IPS-NIHi7 (cell line): ENCODE data around the gene CPXM2.

Experiments used
- DNase-seq: peaks from one replicate; pipeline ENCODE4 v3.0.0; 2012; ENCODE audit warnings: mixed read lengths; ENCODE audit errors: extremely low spot score

The CPXM2 gene

DNA sequence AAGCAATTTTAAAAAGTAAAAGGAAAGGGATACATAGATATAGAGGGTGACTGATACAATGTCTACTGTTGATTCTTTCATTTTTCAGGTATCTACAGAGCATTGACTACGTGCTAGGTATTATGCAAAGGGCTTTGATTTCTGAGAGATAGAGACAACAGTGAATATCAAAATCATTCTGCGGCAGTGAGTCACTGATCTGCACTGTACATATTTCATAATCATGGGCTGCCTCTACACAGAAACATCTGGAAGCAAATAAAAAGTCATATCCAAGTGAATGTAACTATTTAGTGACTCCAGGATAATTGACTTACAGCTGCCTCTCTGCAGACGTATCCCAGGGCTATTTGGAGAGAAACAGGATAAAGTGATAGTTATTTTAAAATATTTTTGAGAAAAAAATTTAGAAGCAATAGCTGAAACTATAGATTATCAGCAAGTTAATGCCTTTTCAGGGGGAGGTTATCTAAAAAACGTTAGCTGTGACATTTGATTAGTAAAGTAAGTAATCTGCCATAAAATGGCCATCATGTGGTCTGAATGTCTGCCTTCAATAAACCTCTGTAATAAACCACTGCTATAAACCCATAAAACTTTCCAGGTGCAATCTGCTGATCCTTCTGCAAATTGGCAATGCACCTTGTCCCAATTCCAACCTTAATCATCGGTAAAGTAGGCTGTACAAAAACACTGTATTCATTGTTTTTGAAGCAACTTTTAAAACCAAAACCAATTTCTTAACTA lies 43.7 kb downstream of the CPXM2 start:
- DNase-seq, result no peak

DNA sequence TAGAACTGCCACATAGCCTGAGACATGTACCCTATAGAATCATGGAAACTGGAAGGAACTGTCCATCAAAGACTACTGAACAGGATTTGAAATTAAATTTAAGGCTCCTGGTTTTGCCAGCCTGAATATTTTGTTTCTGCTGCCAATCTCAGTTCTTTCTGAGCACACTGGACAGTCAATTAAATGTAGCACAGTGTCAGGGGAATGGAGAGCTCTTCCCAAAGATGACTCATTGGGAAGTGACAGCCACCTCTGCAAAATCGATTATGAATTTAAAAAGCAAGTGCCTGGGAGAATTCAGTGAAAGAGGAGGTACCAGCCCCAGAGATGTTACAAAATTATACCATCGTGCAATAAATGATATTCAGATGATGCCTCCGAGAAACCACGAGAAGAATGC lies 47.8 kb downstream of the CPXM2 start:
- no peak for DNase-seq

DNA sequence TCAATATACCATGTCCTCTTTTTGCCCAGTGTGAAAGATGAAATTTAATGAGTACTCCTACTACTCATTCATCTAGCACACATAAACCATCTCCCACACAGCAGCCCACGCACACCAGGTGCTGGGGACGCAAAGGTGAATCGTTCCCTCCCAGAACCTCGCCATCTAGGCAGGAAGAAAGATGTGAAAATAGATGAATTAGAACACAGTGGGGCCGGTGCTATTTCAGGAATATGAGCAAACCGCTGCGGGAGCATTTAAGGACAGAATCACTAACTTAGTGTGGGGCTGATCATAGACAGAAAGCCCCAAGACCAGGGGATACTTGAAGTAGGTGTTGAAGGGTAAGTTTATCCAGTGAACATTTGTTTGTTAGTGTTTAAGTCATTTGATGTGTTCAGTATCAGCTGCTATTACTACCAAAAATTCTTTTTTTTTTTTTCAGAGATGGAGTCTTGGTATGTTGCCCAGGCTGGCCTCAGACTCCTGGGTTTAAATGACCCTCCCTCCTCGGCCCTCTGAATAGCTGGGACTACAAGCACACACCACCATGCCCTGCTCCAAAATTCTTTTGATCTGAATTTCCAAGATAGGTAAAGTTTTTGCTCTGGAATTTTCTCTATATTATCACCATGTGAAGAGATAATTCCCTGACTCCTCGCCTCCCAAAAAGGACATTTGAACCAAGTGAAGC lies 48.8 kb downstream of the CPXM2 start:
- DNase-seq, result no peak

DNA sequence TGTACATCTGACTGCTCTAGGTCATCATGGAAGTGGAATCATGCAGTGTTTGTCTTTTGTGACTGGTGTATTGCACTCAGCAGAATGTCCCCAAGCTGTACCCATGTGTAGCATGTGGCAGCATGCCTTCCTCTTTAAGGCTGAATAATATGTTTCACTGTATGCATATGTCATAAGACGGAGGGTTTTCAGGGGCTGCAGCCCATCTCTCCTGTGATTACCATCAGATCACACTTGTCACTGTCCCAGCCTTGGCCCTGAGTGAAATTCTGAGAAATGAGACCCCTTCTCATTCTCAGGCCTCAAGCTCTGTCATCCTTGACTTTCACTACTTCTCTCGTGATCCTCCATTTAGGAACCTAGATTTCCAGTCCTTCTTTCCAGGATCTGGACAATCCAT lies 50.0 kb downstream of the CPXM2 start:
- DNase-seq, result no peak

DNA sequence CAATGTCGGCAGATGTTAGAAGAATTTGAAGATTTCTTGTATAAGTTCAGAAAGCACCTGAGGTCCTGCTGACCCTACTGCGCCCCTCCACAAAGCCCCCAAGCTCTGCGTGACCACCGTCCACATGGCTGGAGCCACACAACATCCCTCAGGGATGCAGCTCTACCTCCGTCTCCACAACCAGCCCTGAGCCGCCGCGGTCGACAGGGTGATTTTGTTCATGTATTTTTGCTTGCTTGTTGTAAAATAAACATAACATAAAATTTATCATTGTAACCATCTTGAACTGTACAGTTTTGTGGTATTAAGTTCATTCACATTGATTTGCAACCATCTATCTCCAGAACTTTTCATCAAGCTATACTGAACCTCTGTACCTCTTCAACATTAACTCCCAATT lies 50.5 kb downstream of the CPXM2 start:
- DNase-seq, result no peak

DNA sequence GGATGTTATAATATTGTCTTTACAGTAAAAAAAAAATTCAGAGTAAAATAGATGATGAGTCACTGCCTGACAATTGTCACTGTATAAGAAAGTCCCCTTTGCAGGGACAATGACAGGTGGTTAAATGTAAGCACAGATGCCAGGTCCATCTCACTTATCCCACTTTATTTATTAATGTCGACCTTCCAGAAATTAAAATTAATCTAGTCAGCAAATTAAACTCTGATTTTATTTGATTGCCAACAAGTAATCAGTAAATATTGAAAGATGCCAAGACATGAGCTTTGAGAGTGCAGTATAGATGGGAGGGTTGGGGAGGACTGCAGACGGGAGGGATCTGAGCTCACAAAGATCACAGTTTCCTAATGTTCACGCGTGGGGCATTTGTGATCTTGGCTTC lies 50.9 kb downstream of the CPXM2 start:
- DNase-seq, result no peak

DNA sequence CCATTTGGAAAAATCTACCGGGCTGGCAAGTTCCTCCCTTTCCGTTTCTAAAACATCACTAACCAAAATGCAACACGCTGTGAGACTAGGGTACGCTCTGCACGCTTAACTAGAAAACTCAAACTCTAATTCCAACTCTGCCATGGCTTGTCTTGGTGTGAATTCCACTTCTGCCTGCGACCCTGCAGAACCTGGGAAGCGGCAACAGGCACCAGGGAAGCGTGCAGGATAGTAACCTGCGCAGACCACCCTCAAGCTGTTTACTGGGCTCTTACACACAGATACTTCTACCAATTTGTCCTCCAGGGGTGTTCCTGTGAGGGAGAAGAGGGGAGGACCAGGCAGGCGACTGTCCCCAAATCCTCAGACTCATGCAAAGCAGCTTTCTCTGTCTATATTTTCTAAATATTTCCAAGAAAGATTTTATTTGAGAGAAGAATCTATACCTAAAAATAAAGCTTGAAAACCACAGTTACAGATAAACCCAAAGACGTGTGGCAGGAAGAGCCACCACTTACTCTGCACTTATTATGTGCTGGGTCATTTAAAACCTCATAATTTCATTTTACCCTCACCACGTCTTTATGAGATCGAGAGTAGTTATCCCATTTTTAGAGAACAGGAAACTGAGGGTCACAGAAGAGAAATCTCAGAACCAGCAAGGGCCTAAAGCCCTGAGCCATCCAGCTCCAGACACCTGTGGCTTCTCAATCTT lies 52.9 kb downstream of the CPXM2 start:
- no peak for DNase-seq

DNA sequence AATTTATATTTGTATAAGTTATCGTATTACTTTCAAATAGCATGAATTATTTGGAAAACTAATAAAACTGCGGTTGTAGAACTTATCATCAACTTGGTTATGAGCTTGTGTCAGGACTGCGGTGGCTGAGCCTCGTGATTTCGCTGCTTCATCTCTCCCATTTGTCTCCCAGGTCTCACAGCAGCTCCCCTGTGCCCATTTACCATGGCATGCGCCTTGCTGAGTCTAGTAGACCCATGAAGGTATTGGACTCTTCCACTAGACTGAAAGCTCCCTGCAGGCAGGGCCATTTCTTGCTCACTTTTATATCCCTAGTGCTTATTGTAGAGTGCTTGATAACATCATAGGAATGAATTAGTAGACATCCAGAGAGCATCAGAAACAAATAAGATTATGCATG lies 53.9 kb downstream of the CPXM2 start:
- DNase-seq, result no peak

DNA sequence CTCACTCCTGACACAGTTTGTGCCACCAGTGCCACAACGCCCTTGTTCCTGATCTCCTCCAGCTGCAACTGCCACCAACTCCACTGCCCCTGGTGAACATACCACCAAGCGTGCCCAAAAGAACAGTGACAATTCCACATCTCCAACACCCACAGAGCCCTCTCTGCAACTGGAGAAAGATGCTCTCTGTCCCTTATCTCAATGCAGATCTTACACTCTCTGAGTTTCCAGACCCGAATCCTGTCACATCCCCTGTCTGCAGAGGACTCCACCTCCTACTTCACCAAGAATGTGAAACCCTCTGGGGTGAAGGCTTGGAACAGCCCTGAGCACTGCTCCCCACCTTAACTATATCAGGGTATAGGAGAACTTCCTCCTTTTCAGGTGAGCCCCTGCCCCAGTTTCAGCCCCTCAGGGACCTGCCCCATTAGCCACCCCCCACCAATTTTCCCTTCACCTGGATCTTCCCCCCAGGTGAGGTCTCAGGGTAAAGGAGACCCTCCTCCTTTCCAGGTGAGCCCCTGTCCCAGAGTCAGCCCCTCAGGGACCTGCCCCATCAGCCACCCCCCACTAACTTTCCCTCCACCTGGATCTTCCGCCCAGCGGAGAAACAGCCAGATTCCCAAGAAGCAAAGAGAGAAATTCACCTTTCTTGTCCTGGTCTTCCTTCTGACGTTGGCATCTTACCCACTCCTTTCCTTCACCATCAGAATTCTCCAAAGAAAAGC lies 55.0 kb downstream of the CPXM2 start:
- no peak for DNase-seq

DNA sequence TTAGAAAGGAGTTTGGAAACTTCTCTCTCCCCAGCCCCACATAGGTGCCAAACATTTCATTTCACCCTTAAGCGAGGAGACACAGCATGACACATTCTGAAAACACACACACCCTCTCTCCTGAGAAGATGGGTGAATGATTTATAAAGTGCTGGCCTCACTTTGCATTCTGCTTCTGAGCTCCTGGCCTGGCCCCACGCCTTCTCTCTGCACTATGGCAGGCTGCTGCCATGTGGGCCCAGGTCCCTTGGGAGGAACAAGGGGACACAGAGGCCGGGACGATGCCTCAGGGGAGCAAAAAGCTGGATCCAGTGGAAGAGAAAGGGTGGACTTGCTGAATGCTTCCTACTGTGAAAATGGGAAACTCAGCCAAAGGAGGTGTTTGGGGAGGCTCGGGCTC lies 56.0 kb downstream of the CPXM2 start:
- no peak for DNase-seq

DNA sequence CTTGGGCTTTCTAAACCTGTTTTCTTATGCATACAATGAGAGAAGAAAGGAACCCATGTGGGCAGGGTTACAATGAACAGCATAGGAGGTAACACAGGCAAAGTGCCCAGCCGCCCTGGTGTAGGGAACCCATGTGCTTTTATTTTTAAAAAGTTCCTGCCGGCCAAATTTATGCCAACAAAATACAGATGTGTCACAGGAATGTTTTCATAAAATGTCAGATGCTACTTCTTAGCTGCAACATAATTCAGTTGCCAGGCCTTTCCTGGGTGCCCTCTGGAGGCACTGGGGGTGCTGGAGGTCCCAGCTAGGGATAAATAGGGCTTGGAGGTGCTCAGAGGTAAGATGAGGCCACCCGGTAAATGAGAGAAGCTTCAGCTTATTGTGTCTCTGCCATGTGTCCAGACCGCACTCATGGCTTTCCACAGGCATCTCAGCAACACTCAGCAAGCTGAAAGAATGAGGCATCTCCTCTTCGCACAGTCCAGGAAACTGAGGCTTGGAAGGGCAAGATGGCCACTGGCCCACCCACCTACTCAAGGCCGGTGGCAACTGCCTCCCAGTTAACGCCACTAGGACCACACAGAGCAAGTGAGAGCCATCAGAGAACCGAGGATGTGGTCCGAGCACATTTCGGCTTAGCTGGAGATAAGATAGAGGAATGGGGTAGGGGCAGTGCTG lies 58.3 kb downstream of the CPXM2 start:
- no peak for DNase-seq

DNA sequence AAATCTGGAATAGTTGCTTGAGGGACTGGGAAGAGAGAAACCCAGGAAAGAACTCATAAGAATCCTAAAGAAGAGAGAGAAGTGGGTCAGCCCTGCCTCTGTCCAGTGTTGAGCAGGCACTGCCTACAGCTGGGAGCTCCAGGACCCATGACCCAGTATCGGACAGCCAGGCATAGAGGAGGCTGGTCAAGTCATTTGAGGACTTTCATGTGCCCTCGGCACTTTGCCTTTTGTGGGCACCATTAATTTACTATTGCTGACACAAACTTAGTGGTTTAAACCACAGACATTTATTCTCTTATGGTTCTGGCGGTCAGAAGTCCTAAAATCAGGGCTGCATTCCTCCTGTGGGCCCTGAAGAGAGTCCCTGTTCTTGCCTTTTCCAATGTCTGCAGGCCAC lies 60.3 kb downstream of the CPXM2 start:
- no peak for DNase-seq

DNA sequence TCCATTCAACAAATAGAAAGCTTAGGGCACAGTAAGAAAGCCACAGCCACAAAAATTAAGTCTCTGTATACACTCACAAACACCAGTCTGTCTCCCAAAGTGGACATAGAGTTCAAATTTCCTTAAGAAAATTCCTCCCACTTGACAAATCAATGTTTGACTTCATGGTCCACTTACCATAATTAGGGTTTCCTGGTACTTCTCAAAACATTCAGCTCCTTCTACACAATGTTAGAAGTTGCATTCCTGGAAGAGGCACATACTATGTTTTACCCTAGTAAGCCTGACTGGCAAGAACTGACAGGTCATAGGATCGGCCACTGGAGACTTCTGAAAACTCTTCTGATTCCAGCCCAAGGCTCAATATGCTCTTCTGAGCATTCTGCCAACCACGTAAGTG lies 70.5 kb downstream of the CPXM2 start:
- DNase-seq, result no peak

DNA sequence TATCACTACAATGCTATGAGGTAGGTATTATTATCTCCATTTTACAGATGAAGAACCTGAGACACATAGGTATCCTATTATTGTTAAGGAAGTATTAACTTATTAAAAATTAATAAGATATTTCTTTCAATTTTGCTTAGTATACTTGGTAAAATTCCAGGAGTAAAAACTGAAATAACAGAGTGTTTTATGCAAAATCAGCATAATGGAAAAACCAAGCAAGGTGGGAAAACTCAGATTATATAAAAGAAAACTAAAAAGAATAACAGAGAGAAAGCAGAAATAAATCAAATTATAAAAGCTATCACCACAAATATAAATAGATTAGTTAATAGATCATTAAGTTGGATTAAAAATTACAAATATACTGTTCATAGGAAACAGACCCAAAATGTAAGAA lies 82.0 kb downstream of the CPXM2 start:
- DNase-seq, result no peak

DNA sequence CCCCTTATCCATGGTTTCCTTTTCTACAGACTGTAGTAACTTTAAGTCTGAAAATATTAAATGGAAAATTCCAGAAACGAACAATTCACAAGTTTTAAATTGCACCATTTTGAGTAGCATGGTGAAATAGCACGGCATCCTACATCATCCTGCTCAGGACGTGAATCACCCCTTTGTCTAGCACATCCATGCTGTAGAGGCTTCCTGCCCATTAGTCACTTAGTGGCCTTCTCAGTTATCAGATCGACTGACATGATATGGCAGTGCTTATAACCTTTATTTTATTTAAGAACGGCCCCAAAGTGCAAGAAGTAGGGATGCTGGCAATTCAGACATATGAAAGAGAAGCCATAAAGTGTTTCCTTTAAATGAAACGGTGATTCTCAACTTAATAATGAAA lies 82.7 kb downstream of the CPXM2 start:
- DNase-seq, result no peak

DNA sequence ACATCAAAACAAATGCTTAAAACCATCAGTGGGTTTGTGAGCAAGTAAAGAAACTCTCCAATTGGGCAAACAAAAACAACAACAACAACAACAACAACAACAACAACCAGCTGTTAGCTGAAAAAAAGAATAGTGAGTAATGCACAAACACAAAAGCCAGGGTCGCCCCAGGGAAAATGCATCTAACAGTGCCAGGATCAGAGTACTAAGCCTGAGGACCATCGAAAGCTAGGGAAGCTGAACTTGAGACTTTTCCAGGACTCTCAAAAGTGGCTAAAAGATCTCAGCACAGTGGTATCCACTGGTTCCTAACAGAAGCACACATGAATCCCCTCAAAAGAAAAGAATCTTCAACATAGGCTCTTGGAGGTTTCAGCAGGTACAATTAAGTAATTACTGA lies 83.3 kb downstream of the CPXM2 start:
- DNase-seq, result no peak

DNA sequence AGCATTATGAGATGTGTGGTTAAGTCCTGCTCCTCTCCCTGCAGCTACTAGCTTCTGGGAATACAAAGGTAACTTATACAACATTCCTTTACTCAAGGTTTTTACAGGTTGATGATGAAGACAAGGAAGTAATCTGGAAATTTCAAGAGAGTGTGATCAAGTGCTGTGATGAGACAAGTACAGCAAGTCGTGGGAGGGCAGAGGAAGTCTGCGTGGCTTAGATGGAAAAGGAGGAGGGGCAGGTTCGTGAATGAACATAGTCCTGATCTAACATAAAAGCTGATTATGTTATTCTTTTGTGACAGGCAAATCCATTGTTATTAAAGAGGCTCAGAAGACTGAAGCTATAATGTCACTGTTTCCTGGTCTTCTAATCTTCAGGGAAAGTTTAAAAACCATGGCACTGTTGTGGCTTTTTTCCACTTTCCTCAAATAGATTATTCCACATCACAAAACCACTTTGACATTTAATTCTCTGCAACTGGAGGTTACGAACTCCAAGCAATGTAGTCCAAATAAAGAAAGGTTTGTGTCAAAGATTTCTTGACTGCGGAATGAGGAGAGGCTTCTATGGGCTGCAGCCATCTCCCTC lies 84.1 kb downstream of the CPXM2 start:
- DNase-seq, result no peak

DNA sequence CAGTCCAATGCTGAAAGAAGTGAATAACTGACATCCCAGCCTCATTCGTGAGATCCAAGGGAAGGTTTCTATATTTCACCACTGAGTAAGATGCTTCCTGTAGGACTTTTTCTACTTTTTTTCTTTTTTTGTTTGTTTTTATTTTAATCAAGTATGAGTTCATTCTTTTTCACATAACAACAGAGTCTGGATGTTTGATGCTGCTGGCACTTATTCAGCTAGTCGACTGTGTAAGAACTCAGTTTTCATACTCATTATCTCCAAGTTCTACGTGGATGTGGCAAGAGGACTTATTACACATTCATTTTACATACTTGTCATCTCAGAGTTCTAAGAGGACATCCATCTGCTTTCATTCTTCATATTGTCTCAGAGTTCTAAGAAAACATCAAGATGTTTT lies 86.9 kb downstream of the CPXM2 start:
- DNase-seq, result no peak

DNA sequence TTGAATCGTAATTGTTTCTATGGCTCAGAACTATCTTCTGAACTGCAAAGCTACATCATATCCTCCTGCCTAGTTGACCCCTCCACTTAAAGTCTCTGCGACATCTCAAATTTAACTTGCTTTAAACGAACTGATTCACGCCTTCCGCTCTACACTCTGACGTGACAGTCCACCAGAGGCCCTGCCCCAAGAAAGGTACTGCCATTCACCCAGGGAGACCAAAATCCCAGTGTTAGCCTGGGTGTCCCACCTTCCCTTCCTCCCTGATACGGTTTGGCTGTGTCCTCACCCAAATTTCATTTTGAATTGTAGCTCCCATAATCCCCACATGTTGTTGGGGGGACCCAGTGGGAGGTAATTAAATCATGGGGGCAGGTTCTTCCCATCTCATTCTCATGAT lies 90.8 kb downstream of the CPXM2 start:
- DNase-seq, result no peak

DNA sequence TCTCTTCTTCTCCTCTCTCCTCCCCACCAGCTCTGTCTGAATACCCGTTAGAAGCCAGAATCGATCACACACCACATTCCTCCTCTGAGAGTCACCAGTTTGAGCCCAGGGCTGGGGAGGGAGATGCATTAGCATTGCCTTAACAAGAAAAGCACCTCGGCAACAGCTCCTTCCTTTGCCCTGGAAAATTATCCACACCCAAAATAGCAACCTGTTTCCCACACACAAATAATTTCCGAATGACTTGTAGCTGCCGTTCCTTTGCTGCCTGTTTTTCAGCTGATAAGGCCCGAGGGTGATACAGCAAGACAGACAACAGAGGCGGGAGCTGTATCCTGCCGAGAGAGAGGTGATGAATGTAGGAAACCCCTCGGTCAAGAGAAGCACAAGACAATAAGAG lies 91.3 kb downstream of the CPXM2 start:
- DNase-seq, result peak; percentile 33

DNA sequence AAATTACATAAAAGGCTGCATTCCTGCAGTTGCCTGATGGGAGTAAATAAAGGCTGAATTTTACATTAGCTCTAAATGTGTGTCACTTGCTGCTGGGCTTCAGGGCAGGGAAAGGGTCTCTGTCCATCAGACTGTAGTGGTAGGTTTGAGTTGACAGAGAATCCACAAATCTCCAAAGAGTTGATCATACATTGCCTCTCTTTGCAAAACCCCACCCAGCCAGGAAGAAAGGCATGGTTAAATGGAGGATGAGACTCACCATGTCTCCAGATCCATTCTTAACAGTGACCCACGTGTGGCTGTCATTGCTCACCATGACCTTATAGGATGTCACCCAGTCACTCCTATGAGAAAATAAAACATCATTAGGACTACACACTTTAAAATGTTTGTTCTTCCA lies 92.8 kb downstream of the CPXM2 start:
- no peak for DNase-seq
